Stimulated activated CD8-positive, alpha-beta memory T cell treated with anti-CD3 and anti-CD28 coated beads, Interleukin-15, amount 100 ng/mL, for 48 hours (primary cell): ENCODE data around the gene ZNF275.
"Not testable (repeated sequence)": the region's sequence is repeated elsewhere in the genome, so short reads cannot be mapped to it uniquely, and the experiment has no call there.

Experiments used
- DNase-seq, 2 donors: peaks; one replicate each; pipeline ENCODE4 v3.0.0-alpha.2; 2020; ENCODE audit warnings: low read depth in 2 of 2

Gene ZNF275

DNA sequence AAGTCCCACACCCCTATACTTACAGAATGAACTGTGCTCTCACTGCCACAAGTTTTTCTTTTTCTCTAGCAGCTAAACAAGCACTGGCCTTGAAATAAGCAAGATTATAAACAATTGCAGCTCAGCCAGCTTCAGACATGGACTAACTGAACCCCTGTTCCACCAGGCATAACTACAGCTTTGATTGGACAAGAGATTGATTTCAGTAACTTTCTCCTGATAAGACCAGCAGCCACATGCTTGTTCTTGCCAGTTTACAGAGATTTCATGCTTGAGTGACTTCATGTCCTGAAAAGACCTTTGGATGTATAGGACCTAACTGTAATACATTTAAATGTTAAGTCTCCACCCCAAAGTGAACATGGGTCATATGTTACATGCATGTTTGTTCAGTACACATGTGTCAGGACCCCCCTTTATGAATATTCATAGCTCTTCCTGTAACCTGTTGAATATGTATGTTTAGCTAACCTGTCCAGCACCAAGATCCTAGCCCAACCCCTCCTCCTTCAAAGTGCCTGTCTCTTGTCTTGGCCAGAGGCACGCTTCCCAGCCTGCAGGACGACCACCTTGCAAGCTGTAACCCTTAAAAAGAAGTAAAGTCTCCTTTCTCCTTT, 27.9 kb downstream of the ZNF275 start:
- DNase-seq, result no peak

DNA sequence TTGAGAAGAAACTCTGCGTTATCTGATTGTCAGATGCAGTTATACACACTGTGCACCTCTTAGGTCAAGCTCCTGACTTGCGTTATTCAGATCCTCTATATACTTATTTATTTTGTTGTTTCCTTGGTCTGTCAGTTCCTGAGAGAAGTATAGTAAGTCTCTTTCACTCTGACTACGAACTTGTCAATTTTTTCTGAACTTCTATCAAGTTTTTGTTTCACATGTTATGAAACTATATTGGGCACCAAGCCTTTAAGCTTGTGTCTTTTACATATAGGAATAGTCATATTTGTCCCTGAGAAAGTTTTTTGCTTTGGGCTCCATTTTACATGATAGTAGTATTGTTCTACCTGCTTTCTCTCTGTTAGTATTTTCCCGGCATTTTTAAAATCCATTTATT, 31.7 kb downstream of the ZNF275 start:
- DNase-seq, result no peak

DNA sequence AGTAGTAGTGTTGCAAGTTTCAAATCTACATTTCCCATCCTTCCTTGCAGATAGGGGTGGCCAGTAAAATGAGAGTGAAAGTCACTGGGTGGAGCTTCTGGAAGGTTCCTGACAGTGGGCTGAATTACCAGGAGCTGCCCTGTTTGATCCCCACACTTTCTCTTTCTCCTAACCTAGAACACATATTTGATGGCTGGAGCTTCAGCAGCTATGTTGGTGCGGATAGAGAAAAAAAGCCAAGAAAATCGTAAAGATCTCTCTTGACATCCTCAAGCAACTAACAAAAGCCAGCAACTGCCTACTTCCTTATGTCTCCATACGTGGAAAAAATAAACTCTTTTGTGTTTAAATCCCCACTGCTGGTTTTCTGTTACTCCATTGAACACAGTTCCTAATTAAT, 32.2 kb downstream of the ZNF275 start:
- DNase-seq, result no peak

DNA sequence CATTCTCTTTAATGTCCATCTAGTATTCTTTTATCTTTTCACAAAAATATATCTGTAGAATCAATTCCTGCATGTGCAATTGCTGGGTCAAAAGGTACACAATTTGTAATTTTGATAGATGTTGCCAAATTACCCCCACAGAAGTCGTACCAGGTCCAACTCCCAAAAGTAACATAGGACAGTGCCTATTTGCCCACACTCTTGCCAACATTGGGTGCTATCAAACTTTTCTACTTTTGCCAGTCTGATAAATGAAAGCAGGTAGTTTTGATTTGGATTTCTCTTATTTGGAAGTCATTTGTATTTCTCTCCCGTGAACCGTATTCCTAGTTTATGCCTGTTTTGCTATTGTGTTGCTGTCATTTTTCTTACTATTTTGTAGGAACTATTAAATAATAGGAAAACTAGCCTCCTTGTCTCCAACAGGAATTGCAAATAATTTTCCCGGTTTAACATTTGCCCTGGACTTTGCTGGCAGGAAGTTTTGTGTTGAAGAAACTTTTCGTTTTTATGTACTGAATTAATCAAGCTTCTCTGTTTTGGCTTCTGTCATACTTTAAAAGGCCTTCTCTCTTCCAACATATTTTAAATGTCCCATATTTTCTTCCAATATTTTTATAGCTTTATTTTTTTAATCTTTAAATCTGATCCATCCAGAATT, 33.1 kb downstream of the ZNF275 start:
- DNase-seq, result no peak

DNA sequence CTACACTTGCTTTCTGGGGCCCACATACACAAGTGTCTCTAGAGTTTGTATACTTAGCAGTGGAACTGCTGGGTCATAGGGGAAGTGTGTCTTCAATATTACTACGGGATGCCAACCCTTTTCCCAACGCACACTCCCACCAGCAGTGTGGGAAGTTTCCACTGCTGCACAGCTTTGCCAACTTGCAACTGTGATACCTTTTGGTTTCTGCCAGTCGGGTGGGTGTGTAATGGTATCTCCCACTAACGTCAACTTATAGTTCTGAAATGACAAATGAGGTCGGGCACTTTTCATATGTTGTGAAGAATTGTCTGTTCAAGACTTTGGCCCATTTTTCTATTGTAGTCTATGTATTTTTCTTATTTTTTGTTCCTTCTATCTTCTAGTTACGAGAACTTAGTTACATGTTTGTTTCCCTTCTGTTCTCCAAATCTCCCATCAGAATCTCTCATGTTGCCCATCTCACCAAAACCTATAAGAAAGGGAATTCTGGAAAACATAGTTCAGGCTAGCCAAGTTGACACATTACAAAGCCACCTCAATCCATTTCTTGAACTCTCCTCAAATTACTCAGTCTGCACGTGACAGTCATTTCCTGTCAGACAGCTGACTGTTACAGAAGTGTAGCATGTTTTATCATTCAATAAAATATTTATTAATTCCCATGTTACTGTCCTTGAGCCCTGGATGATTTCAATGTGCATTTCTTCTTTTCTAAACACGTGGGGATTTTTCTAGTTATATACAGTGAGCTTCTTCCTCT, 36.5 kb downstream of the ZNF275 start:
- DNase-seq, result no peak

DNA sequence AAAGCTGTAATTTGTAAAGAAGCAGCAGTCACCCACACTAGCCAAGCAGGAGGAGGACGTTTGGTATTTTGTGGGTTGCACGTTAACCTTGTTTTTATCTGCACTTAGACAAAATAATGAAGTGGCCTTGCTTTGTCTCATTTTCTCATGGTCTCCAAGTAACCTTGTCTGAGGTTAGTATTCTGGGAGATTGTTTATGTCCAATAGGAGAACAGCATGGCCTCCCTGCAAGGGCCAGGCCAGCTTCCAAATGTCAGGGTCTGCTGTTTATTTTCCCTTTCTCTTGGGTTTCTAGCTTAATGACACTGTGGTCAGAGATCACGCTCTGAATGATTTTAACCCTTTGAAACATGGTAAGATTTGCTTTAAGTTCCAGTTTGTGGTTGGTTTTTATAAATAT, 37.3 kb downstream of the ZNF275 start:
- no peak for DNase-seq

DNA sequence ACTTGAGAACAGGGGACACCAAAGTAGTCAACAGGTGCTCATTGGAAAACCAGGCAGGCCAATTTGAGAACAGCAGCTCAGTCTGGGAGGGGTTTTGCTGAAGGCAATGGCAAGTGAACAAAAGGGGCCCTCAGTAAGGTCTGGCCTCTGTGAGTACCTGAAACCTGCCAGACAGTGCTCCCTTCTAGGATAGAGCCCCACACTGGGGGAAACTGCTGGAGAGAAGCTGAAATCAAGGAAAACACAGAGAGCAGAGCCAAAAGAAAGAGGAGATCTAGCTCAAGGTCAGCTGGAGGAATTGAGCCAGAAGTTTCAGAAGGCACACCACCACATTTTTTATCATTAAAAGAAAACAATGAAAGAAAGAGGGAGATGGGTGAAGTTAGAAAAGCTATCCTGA, 39.0 kb downstream of the ZNF275 start:
- DNase-seq, result no peak

DNA sequence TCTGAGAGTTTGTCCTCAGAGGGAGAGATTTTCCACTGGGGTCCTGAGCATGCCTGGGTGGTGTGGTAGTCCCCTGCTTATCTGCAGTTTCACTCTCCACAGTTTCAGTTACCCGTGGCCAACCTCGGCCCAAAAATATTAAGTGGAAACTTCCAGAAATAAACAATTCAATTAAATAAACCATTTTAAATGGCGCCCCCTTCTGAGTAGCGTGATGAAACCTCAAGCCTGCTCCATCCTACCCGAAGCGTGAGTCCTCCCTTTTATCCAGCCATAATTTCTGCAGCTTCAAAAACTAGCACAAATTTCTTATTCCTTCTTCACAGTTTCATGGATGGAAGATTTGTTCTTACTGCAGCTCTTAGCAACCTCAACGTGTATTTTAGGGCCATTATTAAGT, 40.5 kb downstream of the ZNF275 start:
- no peak for DNase-seq

DNA sequence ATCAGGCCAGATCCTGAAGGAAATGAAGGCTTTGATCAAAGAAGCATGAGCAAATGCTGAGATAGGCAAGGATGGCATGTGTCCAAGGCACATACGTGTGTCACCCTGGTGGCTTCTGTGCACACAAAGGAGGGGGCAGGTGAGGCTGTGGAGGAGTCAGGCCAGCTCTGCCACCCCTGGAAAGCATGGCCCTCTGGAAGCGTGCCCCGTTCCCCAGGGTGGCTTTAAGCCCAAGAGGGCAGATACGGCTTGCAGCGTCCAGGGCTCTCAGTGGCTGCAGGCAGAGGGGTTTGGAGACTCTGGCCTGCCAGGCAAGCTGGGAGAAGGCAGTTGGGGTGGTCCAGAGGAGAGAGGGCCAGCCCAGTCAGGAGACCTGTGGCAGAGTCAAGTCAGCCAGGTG, 41.6 kb downstream of the ZNF275 start:
- DNase-seq, result no peak

DNA sequence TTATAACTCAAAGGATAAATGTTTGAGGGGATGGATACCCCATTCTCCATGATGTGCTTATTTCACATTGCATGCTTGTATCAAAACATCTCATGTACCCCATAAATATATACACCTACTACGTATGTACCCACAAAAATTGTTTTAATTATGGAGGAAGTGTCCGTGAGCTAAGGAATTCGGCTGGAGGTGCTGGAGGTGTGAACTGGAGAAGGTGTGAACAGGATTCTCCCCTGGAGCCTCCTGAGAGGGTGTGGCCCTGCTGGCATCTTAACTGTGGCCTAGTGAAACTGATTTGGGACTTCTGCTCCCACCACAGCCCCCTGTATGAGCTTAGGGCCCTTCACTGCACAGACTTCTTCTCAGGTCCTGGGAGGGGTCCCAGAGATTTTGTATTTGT, 43.8 kb downstream of the ZNF275 start:
- no peak for DNase-seq

DNA sequence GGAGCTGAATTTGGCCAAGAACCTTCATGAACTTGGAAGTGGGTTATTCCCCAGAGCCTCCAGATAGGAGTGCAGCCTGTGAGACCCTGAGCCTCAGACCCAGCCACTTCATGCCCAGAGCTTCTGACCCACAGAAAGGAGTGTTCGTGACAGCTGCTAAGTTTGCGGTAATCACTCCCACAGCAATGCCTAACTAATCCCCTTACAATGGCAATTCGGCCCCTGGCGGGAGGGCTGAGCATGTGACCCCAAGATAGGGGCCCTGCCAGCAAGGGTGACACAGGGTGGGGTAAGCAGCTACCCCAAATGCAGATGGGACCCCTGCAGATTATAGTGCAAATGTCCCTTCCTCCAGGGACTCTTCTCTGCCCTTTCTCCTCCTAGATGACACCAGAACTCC, 44.7 kb downstream of the ZNF275 start:
- no peak for DNase-seq

DNA sequence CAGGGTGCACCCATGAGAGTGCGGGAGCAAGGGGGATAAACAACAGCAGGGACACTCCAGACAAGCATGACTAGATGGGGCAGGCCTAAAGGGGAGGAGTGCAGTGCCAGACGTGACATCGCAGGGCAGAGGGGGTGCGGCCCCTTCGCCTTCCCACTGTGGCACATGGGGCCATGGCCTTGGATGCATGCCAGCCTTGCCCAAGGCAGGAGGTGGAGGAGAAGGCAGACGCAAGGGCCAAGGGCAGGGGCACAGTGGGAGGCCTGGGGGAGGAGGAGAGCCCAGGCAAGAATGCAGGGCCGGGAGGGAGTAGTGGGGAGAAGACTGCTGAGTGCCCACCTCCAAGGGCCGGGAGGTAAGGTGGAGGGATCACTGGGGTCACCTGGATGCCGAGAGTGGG, 45.6 kb downstream of the ZNF275 start:
- DNase-seq, result no peak

DNA sequence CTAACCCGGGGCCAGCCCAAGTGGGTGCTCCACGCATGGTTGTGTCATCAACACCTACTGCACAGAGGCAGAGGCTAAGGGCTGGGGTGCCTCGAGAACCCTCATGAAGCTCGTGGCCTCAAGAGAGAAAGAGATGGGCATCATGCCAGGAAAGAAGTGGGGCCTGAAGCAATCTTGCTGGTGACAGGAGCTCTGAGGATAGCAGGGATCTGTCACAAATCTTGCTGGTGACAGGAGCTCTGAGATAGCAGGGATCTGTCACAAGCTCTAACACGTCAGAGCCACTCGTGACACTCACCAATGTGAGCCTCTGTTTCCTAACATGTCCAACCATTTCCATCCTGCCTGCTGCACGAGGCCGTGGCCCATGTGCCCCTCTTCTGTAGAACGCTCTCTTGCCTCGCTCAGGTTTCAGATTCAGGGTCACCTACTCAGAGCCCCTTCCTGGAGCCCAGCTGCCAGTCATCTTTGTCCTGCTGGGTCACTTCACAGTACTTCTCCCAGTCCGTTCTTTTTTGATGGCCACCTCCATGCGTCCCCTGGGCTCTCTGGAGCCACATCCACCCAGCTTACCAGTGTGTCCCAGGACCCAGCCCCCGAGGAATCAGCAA, 46.1 kb downstream of the ZNF275 start:
- DNase-seq, result no peak

DNA sequence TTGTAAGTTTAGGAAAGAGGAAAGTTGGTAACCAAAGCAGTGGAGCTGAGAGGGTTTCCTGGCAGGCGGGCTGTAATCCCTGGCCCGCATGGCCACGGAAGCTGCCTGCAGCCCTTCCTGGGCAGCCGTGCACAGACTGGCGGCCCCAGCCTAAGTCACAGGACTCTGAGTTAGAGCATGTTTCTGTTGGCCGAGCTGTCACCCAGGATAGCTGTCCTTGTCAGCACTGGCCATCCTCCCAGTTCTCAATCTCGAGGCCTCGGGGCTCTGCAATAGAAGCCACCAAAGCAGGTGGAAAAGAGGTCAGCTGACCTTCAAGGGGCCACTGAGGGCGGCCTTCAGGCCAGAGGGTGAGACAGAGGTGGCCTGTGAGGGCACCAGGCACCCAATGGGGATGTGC, 46.7 kb downstream of the ZNF275 start:
- DNase-seq, result no peak

DNA sequence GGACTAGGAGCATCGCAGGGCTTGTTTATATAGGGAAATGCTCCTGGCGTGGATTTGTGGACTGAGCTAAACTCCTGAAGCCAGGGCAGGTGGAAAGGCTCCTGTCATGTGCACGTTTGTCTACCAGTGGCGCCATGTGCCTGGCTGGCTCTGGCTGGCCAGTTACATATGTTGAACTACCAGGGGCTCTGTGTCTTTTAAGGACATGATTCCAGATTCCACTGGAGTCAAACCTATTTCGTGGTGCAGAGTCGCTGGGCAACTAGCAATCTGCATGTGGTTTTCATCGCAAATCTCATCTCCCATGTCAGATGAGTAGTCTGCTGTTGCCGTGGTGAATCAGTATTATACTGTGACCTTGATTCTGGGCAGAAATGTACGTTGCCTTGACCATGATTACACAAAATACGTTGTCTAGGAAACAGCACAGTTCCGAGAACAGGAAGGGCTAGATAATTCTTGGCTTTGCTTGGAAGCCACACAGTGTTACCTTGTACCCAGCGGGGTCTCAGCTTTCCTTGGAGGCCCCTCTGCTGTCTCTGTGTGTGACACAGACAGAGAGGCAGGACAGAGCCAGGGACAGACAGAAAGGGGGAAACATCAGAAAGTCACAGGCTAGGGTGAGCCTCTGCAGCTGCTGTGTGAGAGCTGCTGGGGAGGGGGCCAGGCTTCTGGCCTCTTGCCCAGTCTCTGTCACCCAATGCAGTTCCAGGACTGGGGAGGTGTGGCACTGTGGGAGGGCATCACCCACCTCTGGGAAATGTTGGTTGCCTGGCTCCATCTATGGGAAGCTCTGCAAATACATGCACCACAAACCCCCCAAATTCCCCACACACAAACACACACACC, 48.0 kb downstream of the ZNF275 start:
- DNase-seq, result peak in 1 of 2 donors; percentile 4

DNA sequence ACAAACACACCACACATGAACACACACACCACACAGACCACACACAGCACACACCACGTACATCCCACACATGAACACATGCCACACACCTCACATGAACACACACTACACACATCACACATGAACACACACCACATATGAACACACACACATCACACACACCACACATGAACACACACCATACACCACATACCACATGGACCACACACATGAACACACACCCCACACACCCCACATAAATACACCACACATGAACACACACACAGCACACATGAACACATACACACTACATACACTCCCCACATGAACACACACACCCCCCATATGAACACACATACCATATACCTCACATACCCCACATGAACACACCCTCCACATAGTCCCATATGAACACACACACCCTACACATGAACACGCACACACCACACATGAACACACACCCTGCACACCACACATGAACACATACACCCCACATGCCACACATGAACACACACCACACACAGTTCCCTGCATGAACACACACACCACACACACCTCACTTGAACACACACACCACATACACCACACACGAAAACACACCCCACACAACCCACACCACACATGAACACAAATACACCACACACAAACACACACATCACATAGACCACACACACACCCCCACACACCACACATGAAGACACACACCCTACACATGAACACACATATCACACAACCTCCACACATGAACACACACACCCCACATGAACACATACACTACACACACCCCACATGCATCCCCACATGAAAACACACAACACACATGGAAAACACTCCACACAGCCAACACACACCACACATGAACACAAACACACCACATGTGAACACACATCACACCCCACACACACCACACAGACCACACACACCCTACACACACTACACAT, 48.9 kb downstream of the ZNF275 start:
- DNase-seq, result no peak

DNA sequence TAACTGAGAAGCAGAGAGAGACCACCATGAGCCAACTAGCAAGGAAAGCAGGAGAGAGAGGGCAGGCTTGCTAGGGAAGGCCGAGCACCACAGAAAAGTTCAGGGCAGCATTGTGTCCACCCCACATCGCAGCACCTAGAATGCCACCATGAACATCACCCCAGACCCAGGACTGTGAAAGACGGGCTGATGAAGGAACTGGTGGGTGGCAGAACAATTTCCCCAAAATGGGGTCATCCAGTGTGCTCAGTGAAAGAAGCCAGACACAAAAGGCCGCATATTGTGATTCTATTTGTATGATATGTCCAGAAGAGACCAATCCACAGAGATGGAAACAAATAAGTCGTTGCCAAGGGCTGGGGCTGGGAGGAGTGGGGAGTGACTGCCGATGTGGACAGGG, 50.4 kb downstream of the ZNF275 start:
- no peak for DNase-seq

DNA sequence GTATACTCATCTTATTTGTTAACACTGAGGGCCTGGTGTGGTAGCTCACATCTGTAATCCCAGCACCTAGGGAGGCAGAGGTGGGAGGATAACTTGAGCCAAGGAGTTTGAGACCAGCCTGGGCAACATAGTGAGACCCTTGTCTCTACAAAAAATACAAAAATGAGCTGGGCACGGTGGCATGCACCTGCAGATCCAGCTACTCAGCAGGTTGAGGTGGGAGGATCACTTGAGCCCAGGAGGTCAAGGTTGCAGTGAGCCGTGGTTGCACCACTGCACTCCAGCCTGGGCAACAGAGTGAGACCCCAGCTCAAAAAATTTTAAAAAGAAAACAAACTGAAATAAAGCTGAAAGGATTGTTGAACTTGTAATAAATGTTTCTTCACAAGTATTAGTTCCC, 51.0 kb downstream of the ZNF275 start:
- not testable (repeated sequence) for DNase-seq

DNA sequence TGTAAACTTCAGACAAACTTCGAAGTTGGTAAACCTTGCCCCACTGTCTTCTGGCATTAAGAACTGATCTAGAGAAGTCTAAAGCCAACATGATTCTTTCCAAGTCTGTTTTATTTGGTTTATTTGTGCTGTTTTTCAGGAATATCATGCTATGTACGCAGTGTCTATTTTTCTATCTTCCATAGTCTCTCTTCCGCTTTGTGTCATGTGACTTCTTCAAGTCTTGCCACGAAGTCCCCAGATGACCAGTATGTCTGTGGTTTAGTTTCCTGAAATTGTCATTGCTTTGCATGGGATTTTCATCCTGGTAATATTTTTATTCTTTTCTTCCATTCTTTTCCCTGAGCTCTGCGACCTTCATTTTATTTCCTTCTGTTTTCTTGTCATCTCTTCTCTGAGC, 52.1 kb downstream of the ZNF275 start:
- no peak for DNase-seq

DNA sequence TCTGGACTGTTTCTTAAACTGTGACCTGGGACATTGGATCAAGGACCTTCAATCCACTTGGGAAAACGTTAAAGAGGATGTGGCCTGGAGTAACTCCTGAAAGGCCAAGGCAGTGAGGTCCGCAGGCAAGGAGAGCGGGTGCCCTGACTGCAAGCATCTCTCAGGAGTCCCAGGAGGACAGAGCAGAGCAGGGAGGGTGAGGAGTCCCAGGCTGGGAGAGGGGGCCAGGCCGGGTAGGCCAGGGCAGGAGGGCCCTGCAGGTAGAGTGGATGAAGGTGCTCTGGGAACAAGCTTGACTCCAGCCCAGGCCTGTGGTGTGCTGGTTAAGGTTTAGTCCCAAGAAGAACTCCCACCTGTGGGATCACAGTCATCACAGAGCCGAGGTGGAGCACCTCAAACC, 53.4 kb downstream of the ZNF275 start:
- DNase-seq, result no peak
